Lower leg skin (tissue), 3 donors: ENCODE data around the gene BLMH.

ENCODE experiments used
- CTCF ChIP-seq, 3 donors: fragments of 450-650 bp; IDR thresholded peaks; one replicate each; pipeline ENCODE4 v1.5.1; 2016; ENCODE audit warnings: antibody characterized with exemption in 3 of 3, mild to moderate bottlenecking in 3 of 3, moderate library complexity in 2 of 3
- POLR2A ChIP-seq, 2 donors: fragments of 450-650 bp; IDR thresholded peaks; one replicate each; pipeline ENCODE4 v1.6.1; 2016 to 2017; ENCODE audit warnings: antibody characterized with exemption in 2 of 2, mild to moderate bottlenecking in 1 of 2, moderate library complexity in 1 of 2

GRCh38 chr17:30210366-30210765 is 81.4 kb downstream of the BLMH start:
- TF ChIP-seq CTCF (IDR thresholded peaks at IDR 0.05) (no peak), POLR2A (IDR thresholded peaks at IDR 0.05) (no peak)
